Stomach (tissue), 4 donors: Measurements from ENCODE around the gene PTPRD.

ENCODE experiments used
- CTCF ChIP-seq, 7 experiments: fragments of 450-650 bp in 4 of 7; fragments of 200-600 bp in 3 of 7; sonication (generic) in 3 of 7; IDR thresholded peaks; one replicate each; pipeline ENCODE4 v1.5.1; 2016 to 2019; ENCODE audit warnings: antibody characterized with exemption in 7 of 7, control low read depth in 2 of 7, mild to moderate bottlenecking in 1 of 7
- POLR2A ChIP-seq, 4 donors: fragments of 450-650 bp; IDR thresholded peaks; one replicate each; pipeline ENCODE4 v1.6.1; 2016; ENCODE audit warnings: antibody characterized with exemption in 4 of 4, control low read depth in 2 of 4, mild to moderate bottlenecking in 1 of 4, moderate library complexity in 1 of 4
- POLR2AphosphoS5 ChIP-seq, 3 donors: sonication (generic); formaldehyde crosslinking; IDR thresholded peaks; one replicate each; pipeline ENCODE4 v1.6.1; 2016; ENCODE audit warnings: antibody characterized with exemption in 3 of 3

DNA sequence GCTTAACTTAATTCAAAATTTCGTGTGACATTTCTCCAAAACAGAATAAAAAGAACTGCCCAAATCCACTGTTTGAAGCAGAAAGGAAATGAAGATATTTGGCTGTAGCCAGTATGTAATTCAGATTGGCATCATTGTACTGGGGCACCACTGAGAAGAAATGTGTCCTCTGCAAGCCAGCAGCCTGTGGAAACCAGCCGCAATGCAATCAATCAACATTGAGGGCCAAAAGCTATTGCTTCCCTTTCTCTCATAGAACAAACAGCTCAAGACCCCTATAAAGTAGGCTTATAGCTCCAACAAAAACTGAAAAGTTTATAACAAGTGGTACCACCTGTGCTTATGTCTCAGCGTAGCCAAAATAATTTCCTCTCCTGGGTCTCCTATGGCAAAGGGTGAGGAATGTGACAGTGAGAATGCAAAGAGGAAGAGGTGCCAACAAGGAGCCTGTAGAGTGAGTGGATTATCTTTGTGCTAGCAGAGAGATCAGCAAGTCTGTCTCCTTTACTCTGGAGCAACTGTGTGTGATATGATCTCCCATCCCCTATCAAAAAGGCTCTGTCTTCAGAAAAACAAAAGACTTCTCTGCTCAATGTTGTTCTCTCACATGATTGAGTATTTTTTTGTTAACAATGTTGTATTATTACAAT, 1740.9 kb downstream of the PTPRD start:
- TF ChIP-seq CTCF (IDR thresholded peaks at IDR 0.05), result no peak
- no peak for TF ChIP-seq POLR2A (IDR thresholded peaks at IDR 0.05)
- no peak for TF ChIP-seq POLR2AphosphoS5 (IDR thresholded peaks at IDR 0.05)
